Choroid plexus epithelial cell (primary cell): Measurements from ENCODE around the gene MAU2.
A peak's percentile ranks its signal among the peaks of the same experiment; 100 is the strongest.

ENCODE experiments used
- DNase-seq: peaks from one replicate; pipeline ENCODE4 v3.0.0-alpha.2; 2010; ENCODE audit warnings: low read depth
- H3K4me3 ChIP-seq: 2 replicates; pipeline ENCODE4 v1.5.1; 2011; ENCODE audit warnings: low read depth, mild to moderate bottlenecking, control low read depth, low read length, moderate library complexity
- TF ChIP-seq, protein P1 (sequence below): conservative IDR thresholded peaks from 2 replicates; pipeline ENCODE4 v1.5.1; 2011; ENCODE audit warnings: low read depth, mild to moderate bottlenecking, control low read depth, inconsistent platforms, low read length, moderate library complexity

Gene MAU2, protein sequence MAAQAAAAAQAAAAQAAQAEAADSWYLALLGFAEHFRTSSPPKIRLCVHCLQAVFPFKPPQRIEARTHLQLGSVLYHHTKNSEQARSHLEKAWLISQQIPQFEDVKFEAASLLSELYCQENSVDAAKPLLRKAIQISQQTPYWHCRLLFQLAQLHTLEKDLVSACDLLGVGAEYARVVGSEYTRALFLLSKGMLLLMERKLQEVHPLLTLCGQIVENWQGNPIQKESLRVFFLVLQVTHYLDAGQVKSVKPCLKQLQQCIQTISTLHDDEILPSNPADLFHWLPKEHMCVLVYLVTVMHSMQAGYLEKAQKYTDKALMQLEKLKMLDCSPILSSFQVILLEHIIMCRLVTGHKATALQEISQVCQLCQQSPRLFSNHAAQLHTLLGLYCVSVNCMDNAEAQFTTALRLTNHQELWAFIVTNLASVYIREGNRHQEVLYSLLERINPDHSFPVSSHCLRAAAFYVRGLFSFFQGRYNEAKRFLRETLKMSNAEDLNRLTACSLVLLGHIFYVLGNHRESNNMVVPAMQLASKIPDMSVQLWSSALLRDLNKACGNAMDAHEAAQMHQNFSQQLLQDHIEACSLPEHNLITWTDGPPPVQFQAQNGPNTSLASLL

DNA sequence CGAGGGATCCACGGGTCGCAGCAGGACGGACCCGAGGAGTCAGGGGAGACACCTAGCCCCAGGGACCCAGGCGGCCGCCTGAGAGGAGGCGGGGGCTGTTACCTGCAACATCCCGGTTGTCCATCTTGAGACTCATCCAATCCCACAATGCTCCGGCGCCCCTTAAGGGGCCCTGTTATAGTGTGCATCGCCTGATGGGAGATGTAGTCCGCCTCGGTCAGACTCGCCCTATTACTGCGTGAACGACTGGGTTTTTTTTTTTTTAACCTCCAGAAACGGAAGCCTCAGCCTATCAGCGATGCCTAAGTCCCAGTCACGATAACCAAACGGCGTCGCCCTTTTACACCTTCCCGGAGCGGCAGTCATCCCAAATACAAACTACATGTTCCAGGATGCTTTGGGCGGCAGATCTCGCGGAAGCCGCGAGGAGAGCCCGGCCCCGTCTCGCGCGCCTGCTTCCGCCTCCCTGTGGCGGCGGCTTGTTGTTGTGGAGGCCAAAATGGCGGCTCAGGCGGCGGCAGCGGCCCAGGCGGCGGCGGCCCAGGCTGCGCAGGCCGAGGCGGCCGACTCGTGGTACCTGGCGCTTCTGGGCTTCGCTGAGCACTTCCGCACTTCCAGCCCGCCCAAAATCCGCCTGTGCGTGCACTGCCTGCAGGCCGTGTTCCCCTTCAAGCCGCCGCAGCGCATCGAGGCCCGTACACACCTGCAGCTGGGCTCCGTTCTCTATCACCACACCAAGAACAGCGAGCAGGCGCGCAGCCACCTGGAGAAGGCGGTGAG lies at the start of gene MAU2, which contains the start of gene SUGP1:
Gene MAU2 (plus strand): TSS at position 469 of the 780 bp plus-strand sequence. CDS start 31 bp downstream, at position 500.
Gene SUGP1 (minus strand): TSS at position 149 of the 780 bp plus-strand sequence. CDS start 13 bp downstream, at position 136.
- TF ChIP-seq, protein P1, sequence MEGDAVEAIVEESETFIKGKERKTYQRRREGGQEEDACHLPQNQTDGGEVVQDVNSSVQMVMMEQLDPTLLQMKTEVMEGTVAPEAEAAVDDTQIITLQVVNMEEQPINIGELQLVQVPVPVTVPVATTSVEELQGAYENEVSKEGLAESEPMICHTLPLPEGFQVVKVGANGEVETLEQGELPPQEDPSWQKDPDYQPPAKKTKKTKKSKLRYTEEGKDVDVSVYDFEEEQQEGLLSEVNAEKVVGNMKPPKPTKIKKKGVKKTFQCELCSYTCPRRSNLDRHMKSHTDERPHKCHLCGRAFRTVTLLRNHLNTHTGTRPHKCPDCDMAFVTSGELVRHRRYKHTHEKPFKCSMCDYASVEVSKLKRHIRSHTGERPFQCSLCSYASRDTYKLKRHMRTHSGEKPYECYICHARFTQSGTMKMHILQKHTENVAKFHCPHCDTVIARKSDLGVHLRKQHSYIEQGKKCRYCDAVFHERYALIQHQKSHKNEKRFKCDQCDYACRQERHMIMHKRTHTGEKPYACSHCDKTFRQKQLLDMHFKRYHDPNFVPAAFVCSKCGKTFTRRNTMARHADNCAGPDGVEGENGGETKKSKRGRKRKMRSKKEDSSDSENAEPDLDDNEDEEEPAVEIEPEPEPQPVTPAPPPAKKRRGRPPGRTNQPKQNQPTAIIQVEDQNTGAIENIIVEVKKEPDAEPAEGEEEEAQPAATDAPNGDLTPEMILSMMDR: peak; percentile 36
- H3K4me3 ChIP-seq: peak within 1 kb of the TSS; percentile 97
- peak; percentile 95 for DNase-seq

DNA sequence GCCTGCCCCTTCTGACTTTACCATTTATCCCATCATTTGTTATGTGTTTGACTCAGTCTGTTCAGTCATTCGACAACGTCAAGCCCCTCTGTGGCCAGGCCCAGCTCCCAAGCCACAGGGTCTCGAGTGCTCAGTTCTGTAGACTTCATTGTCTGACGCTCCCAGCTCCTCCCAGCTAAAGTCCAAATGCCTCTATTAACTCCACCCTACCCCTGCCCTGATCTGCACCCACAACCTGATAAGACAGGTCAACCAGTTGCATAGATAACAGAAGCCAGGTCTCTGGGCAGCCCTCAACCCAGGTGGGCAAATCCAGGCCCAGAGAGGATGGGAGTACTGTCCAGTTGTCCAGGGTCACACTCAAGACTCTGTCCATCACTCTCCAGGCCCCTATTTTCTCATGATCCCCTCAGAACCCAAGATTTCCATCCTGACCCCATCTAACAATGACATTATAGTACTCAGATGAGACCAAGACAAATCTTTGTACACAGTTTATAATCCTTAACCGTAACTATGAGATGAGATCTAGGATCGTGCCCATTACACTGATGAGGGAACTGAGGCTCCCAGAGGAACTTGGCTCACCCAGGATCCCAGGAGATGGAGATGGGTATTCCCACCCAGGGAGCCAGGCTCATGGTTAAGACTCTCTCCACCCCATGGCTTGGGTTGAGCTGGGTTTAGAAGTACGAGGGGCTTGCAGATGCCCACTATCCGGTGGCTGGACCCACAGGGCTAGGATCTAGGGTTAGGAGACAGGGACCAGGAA lies 48.6 kb upstream of the MAU2 start:
- DNase-seq: no peak
- TF ChIP-seq, protein P1: no peak
- no peak overlapping the region for H3K4me3 ChIP-seq

DNA sequence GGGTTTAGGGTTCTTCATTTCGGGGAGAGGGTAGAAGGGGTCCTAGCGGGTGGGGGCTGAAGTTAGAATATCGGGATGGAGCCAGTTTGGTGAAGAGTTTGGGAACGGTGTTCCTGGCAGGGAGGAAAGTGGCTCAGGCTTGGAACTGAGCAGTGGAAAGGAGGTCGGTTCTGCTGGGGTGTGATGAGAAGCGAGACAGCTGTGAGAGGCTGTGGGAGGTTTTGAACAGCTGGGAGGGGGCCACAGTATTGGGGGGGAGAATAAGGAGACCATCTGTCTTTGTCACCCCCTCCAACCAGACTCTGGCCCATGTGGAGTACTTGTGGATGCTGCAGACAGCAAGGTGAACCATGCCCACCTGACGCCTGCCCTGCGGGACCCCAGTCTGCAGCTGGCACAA lies 46.5 kb upstream of the MAU2 start:
- no peak overlapping the region for H3K4me3 ChIP-seq
- DNase-seq: no peak
- TF ChIP-seq, protein P1: no peak

DNA sequence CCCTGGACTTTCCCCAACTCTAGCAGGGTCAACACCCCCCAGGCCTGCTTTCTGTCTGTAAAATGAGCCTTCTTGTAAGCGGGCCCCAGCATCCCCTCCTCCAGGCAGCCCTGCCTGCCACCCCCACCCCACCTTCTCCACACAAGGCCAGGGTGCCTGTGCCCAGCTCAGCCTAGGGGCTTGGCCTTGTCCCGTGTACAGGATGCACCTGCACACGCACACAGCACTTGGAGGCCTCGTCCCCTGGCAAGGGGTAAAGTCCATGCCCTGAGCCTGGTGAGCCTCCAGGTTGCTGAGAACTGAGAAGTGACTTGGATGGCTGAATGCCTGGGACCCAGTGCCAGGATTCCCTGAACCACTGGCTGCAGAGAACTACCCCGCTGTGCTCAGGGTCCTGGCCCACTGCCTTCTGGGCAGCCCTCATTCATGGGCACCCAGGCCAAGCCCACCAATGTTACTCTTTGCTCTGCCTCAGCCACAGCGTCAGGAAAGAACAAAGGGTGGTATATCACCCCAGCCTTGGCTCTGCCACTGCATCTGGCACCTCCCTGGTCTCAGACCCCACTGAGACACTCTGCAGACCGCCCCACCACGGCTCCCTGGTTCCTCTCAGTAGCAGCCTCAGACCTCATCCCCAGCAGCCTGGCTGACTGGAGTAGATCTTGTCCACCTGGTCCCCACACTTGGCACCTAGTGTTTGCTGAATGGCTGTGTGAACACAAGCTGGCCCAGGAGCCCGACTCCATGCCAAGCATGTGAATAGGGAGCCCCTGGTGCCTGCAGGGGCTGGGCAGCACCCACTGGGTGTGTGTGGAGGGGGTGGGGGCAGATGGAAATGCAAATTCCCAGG lies 45.7 kb upstream of the MAU2 start:
- H3K4me3 ChIP-seq: no peak overlapping the region

DNA sequence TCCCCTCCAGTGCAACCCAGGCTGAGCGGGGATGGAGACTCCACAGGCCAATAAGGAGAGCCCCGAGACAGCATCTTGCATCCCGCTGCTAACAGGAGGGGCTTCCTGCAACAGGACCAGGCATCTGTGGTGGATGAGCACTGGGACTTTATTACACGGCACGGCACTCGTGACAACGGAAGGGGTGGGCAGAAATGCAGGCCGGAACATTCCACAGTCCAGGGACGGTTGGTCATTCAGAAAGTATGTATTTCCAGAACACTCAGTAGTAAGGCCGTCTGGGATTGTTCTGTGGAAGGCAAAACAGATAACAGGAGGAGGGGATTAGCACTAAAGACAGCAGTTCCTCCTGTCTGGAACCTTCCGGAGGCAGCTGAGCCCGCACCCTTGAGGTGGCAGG lies 44.2 kb upstream of the MAU2 start:
- TF ChIP-seq, protein P1: no peak
- DNase-seq: peak; percentile 86
- no peak overlapping the region for H3K4me3 ChIP-seq

More for the DNA sequence above, 45.7 kb upstream of the MAU2 start:
- TF ChIP-seq, protein P1: no peak
- DNase-seq: no peak
